DMS79 treated with DMSO at 0.1 percent for 48 hours (cell line): ENCODE measurements around the gene FZD10.
A peak's percentile ranks its signal among the peaks of the same experiment; 100 is the strongest.

ENCODE experiments used
- DNase-seq: peaks from one replicate; lab custom pipeline; 2025; lab: John Stamatoyannopoulos, UW

Gene FZD10

GRCh38 chr12:130131801-130132200 is 30.5 kb upstream of the FZD10 start:
- no peak for DNase-seq

GRCh38 chr12:130132831-130133511 is 29.3 kb upstream of the FZD10 start:
- no peak for DNase-seq

GRCh38 chr12:130133851-130134562 is 28.3 kb upstream of the FZD10 start:
- DNase-seq, result no peak

- DNase-seq, result no peak
Observed at GRCh38 chr12:130134563-130134915, 27.7 kb upstream of the FZD10 start.

- no peak for DNase-seq
Observed at GRCh38 chr12:130136509-130137039, 25.7 kb upstream of the FZD10 start.

- peak; percentile 25 for DNase-seq
Observed at GRCh38 chr12:130137040-130138018, 24.9 kb upstream of the FZD10 start.

- no peak for DNase-seq
Observed at GRCh38 chr12:130138478-130138877, 23.8 kb upstream of the FZD10 start.

GRCh38 chr12:130139567-130140421 is 22.5 kb upstream of the FZD10 start:
- no peak for DNase-seq

GRCh38 chr12:130141105-130141504 is 21.2 kb upstream of the FZD10 start:
- DNase-seq, result no peak

- no peak for DNase-seq
Observed at GRCh38 chr12:130141901-130142683, 20.2 kb upstream of the FZD10 start.

GRCh38 chr12:130142736-130143135 is 19.5 kb upstream of the FZD10 start:
- DNase-seq, result no peak

- no peak for DNase-seq
Observed at GRCh38 chr12:130143136-130143535, 19.1 kb upstream of the FZD10 start.

- no peak for DNase-seq
Observed at GRCh38 chr12:130144256-130144655, 18.0 kb upstream of the FZD10 start.

GRCh38 chr12:130145731-130146130 is 16.5 kb upstream of the FZD10 start:
- DNase-seq, result no peak

GRCh38 chr12:130146176-130146931 is 15.9 kb upstream of the FZD10 start:
- DNase-seq, result no peak

- DNase-seq, result peak; percentile 18
Observed at GRCh38 chr12:130147875-130148596, 14.2 kb upstream of the FZD10 start.

GRCh38 chr12:130151846-130152245 is 10.4 kb upstream of the FZD10 start:
- DNase-seq, result no peak

GRCh38 chr12:130152386-130152785 is 9.9 kb upstream of the FZD10 start:
- no peak for DNase-seq

- DNase-seq, result no peak
Observed at GRCh38 chr12:130153803-130154202, 8.5 kb upstream of the FZD10 start.
